GM12878 (cell line): ENCODE measurements around the gene LY6G5C. TPM values are rescaled to one million over a fixed set of nuclear protein-coding genes. Genes with fewer than 3 reads are reported as not detected.

ENCODE experiments used
- ATAC-seq: fragments of 200-7000 bp; cut with Tn5 transposase; 3 replicates; pipeline ENCODE4 v1.9.1; 2020; ENCODE audit warnings: mild to moderate bottlenecking, moderate library complexity
- BruUV-seq: library from RNA; stranded (reverse); fragments of 400-500 nt; replicated peaks from 2 replicates; lab custom pipeline; 2021; lab: Mats Ljungman, UMichigan
- CTCF ChIA-PET: fragments of 300-600 bp; sonication (Branson Sonifier 250); formaldehyde crosslinking; extraction: SDS; loops from one replicate; lab custom pipeline; 2021; ENCODE audit warnings: inconsistent platforms; lab: Yijun Ruan, JAX
- POLR2A ChIA-PET: fragments of 350-600 bp; formaldehyde crosslinking; extraction: SDS; loops from one replicate; lab custom pipeline; 2021; ENCODE audit warnings: inconsistent platforms; lab: Charles Lee
- RAD21 ChIA-PET: fragments of 300-600 bp; sonication (Branson Sonifier 250); formaldehyde crosslinking; loops from one replicate; lab custom pipeline; 2023; ENCODE audit warnings: antibody characterized with exemption; ENCODE audit not compliant: unreplicated experiment; lab: Charles Lee
- SMC1A ChIA-PET: fragments of 300-600 bp; sonication (Branson Sonifier 250); formaldehyde crosslinking; loops from one replicate; lab custom pipeline; 2023; ENCODE audit not compliant: unreplicated experiment, uncharacterized antibody; lab: Charles Lee
- DNase-seq: peaks from one replicate; pipeline ENCODE4 v3.0.0-alpha.2; 2011; ENCODE audit warnings: low read depth, low spot score
- FAIRE-seq: peaks from 3 replicates; lab custom pipeline; 2011; peaks lifted over from hg19 to GRCh38; lab: Jason Lieb, UNC
- H2AFZ ChIP-seq: 2 replicates; pipeline ENCODE4 v1.6.0; 2011; ENCODE audit warnings: low read depth, low read length, control low read depth; ENCODE audit not compliant: control insufficient read depth
- H3K27ac ChIP-seq: 2 replicates; pipeline ENCODE4 v1.5.1; 2011; ENCODE audit warnings: control low read depth; ENCODE audit not compliant: control insufficient read depth, insufficient read depth
- H3K27me3 ChIP-seq, 2 experiments: replicated peaks in 1 of 2; 2 replicates each; pipeline versions ENCODE4 v1.6.0 to v1.6.1; 2011; ENCODE audit warnings: low read length in 1 of 2; ENCODE audit not compliant: control insufficient read depth in 2 of 2, insufficient read depth in 2 of 2
- H3K36me3 ChIP-seq, 2 experiments: 2 replicates each; pipeline ENCODE4 v1.5.1; 2011; ENCODE audit warnings: low read length in 1 of 2; ENCODE audit not compliant: control insufficient read depth in 2 of 2, insufficient read depth in 2 of 2
- H3K4me1 ChIP-seq: 2 replicates; pipeline ENCODE4 v1.6.1; 2011; ENCODE audit warnings: mild to moderate bottlenecking, low read length, moderate library complexity, mixed read lengths; ENCODE audit not compliant: control insufficient read depth, insufficient read depth
- H3K4me2 ChIP-seq: 2 replicates; pipeline ENCODE4 v1.6.0; 2011; ENCODE audit warnings: control low read depth; ENCODE audit not compliant: control insufficient read depth, insufficient read depth
- H3K4me3 ChIP-seq: fragments of 200-600 bp; sonication (generic); 2 replicates; pipeline ENCODE4 v1.5.1; 2016
- H3K79me2 ChIP-seq: 2 replicates; pipeline ENCODE4 v1.6.0; 2011; ENCODE audit warnings: low read length; ENCODE audit not compliant: control insufficient read depth, insufficient read depth
- H3K9ac ChIP-seq: 2 replicates; pipeline ENCODE4 v1.8.0; 2011; ENCODE audit warnings: low read length, control low read depth, mixed read lengths; ENCODE audit not compliant: control insufficient read depth, insufficient read depth
- H3K9me3 ChIP-seq: replicated peaks from 3 replicates; pipeline ENCODE4 v1.5.1; 2011; ENCODE audit warnings: mild to moderate bottlenecking, low read length; ENCODE audit not compliant: control insufficient read depth, insufficient read depth
- H4K20me1 ChIP-seq: 2 replicates; pipeline ENCODE4 v1.6.0; 2011; ENCODE audit not compliant: control insufficient read depth, insufficient read depth
- CEBPB ChIP-seq, 2 experiments: fragments of 150-350 bp in 1 of 2; IDR thresholded peaks; 2 replicates each; pipeline ENCODE4 v1.6.1; 2012 to 2014; ENCODE audit warnings: low read depth in 2 of 2, low read length in 2 of 2, borderline replicate concordance in 1 of 2, inconsistent platforms in 1 of 2
- CHD2 ChIP-seq: IDR thresholded peaks from 2 replicates; pipeline ENCODE4 v1.6.1; 2011; ENCODE audit warnings: low read depth, low read length, improper control_type of control experiment, borderline replicate concordance
- CREM ChIP-seq: IDR thresholded peaks from 2 replicates; pipeline ENCODE4 v1.6.1; 2014; ENCODE audit warnings: antibody characterized with exemption, low read depth
- IKZF1 ChIP-seq: fragments of 450-650 bp; conservative IDR thresholded peaks from 2 replicates; pipeline ENCODE4 v1.6.1; 2017; ENCODE audit warnings: antibody characterized with exemption, mild to moderate bottlenecking
- IRF4 ChIP-seq: IDR thresholded peaks from 2 replicates; pipeline ENCODE4 v1.6.1; 2011; ENCODE audit warnings: low read depth, low read length
- POLR2AphosphoS5 ChIP-seq: IDR thresholded peaks from 2 replicates; pipeline ENCODE4 v1.6.1; 2011; ENCODE audit warnings: mild to moderate bottlenecking, low read length, inconsistent platforms
- RFX5 ChIP-seq: IDR thresholded peaks from 2 replicates; pipeline ENCODE4 v1.6.1; 2011; ENCODE audit warnings: low read depth, low read length, improper control_type of control experiment
- SRF ChIP-seq, 2 experiments: IDR thresholded peaks; 2 replicates each; pipeline ENCODE4 v1.6.1; 2011; ENCODE audit warnings: low read depth in 2 of 2, low read length in 2 of 2, mild to moderate bottlenecking in 1 of 2, moderate library complexity in 1 of 2
- TCF12 ChIP-seq: IDR thresholded peaks from 2 replicates; pipeline ENCODE4 v1.6.1; 2011; ENCODE audit warnings: low read depth, mild to moderate bottlenecking, low read length
- ZNF24 ChIP-seq: fragments of 450-650 bp; IDR thresholded peaks from 2 replicates; pipeline ENCODE4 v1.6.1; 2017; ENCODE audit warnings: antibody characterized with exemption, mild to moderate bottlenecking
- WGBS: methylation state at CpG from one replicate; pipeline ENCODE4 v1.1.6; 2016; ENCODE audit warnings: low lambda C conversion rate; ENCODE audit not compliant: insufficient replicate concordance, insufficient coverage; ENCODE audit errors: missing lambda C conversion rate; 5-methylcytosine and 5-hydroxymethylcytosine counted together
- in situ Hi-C: fragments of 300-500 bp; cut with MboI; formaldehyde crosslinking; loops from 9 replicates; pipeline ENCODE4 v1.14.3; 2018; ENCODE audit warnings: mixed read lengths
- intact Hi-C: fragments of 100-400 bp; cut with micrococcal nuclease; formaldehyde crosslinking; loops from one replicate; pipeline ENCODE4 v1.14.2; 2022; ENCODE audit not compliant: unreplicated experiment
- polyA plus RNA-seq, 11 experiments: library from polyadenylated mRNA; depleted of rRNA in 4 of 11; unstranded in 6 of 11; stranded (reverse) in 5 of 11; fragments of >200 nt; fragmentation: Nextera tagmentation in 4 of 11; fragmentation: Illumina TruSeq in 1 of 11; extraction: Ambion mirVana in 4 of 11; extraction: Trizol in 1 of 11; gene quantifications; 1 replicate in 1 of 11; 2 replicates in 10 of 11; pipeline versions ENCODE4 v1.2.1 to v1.2.3, GENCODE V29; 2011 to 2016; ENCODE audit warnings: inconsistent platforms in 2 of 11, missing spikeins in 2 of 11, low read depth in 1 of 11
- total RNA-seq, 4 experiments: library from RNA; depleted of rRNA in 3 of 4; stranded (reverse); fragments of >200 nt in 3 of 4; fragmentation: Illumina TruSeq in 1 of 4; extraction: Trizol in 1 of 4; gene quantifications; 2 replicates each; pipeline versions ENCODE4 v1.2.1 to v1.2.3, GENCODE V29; 2013 to 2021
- TF ChIP-seq, protein P1 (sequence below): IDR thresholded peaks from 2 replicates; pipeline ENCODE4 v1.6.1; 2011; ENCODE audit warnings: borderline replicate concordance, low read depth, mild to moderate bottlenecking, moderate library complexity, mixed read lengths, low read length; ENCODE audit not compliant: insufficient read depth; ENCODE audit errors: extremely low read length
- TF ChIP-seq, protein P2 (sequence below): fragments of 450-650 bp; IDR thresholded peaks from 2 replicates; pipeline ENCODE4 v1.6.1; 2017; ENCODE audit warnings: mild to moderate bottlenecking
- TF ChIP-seq, protein P3 (sequence below): IDR thresholded peaks from 2 replicates; pipeline ENCODE4 v1.6.1; 2012; ENCODE audit warnings: mild to moderate bottlenecking, low read depth, low read length

Gene LY6G5C
- total and polyA plus RNA-seq, 10 of the 15 experiments (the other 5 are each of a cell fraction or from before 2014, with no cell fraction given), result 0.76 to 6.1 (median 1.7) TPM

DNA sequence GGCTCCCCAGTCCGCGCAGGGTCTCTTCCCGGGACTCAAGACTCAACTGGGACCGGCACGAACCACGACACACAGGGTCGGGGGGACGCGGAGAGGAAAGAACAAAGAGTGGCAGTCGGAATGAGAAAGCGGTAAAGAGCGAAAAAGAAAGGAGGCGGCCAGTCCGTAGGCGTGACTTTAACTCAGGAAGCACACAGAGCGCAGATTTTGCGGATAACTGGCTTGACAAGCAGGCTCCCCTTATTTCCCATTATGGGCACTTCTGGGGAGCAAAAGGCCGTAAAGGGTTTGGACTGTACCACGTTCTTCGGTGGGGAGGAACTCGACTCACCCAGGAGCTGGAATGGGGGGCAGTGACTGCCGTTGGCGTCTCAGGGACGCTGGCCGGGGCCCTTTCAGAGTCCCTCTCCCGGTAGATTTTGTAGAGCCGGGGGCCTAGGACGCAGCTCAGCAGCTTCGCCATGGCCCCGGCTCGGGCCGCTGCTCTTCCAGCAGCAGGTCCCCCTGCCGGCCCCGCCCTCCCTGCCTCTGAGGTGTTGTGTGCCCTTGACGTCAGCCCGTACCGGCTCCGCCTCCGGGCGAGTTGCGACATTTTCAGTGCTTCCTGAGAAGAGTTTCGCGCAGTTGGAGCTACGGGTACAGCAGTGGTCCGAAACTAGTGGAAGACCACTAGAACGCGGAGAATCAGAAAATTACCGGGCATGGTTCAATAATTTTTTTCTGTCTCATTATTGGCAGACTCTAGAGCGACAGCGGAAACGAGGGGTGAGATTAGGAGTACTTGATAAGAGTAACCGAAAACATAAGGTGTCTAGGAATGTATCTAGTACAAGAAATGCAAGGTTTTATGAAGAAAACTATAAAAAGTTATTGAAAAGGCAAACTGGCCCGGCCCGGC, 22.2 kb upstream of the LY6G5C start, which contains the start of gene ABHD16A:
Gene ABHD16A (minus strand): TSS at position 506 of the 898 bp plus-strand sequence. CDS start 43 bp downstream, at position 463.
- SMC1A ChIA-PET, result interaction anchor here (0.6 to 3.1 kb wide), 9 partner anchors 26 to 162 kb away, joined by 3 to 18 read pairs (median 3); partner anchors contain the start of genes CLIC1, DDX39B, HSPA1B and LY6G5B
- Histone ChIP-seq H2AFZ (peak within 1 kb of the TSS; percentile 57), H3K4me1 (peaks cover 9% of the 10 kb centered on the region; the same call in 1 of the 2 replicates), H3K79me2 (peaks cover 17% of the 10 kb centered on the region), H3K4me2 (peak within 1 kb of the TSS; percentile 81), H3K4me3 (peak within 1 kb of the TSS; percentile 96), H3K27me3 (no peaks in the 10 kb centered on the region), H4K20me1 (no peaks in the 10 kb centered on the region), H3K9me3 (no peaks in the 10 kb centered on the region), H3K27ac (peak within 1 kb of the TSS; percentile 91), H3K36me3 (peaks cover 0 to 2% of the 10 kb centered on the region in 2 experiments; a peak in 2 of 4 replicates), H3K9ac (peak within 1 kb of the TSS; percentile 69)
- peak; percentile 96 for ATAC-seq
- in situ Hi-C loops (no loop called here), intact Hi-C loops (loop anchor here (2.0 kb wide), 1 partner anchor 36 kb away; no protein-coding TSS in a partner anchor)
- peak; percentile 95 for FAIRE-seq
- BruUV-seq, result no TSS peak
- RAD21 ChIA-PET, result interaction anchor here (0.7 to 1.7 kb wide), 11 partner anchors 28 to 162 kb away, joined by 3 to 8 read pairs (median 4); partner anchors contain the start of genes CLIC1, MSH5 and NEU1
- POLR2A ChIA-PET, result interaction anchor here (0.6 to 3.2 kb wide), 20 partner anchors 8 to 199 kb away, joined by 3 to 23 read pairs (median 3); partner anchors contain the start of genes CLIC1, DDX39B, EHMT2 and GPANK1
- CTCF ChIA-PET, result interaction anchor here (0.5 to 1.6 kb wide), 11 partner anchors 9 to 220 kb away, joined by 3 to 10 read pairs (median 4); partner anchors contain the start of gene MSH5
- peak; percentile 95 for DNase-seq
- WGBS, result 1% methylated on average over 54 of the region's 54 CpGs
- TF ChIP-seq, protein P1, sequence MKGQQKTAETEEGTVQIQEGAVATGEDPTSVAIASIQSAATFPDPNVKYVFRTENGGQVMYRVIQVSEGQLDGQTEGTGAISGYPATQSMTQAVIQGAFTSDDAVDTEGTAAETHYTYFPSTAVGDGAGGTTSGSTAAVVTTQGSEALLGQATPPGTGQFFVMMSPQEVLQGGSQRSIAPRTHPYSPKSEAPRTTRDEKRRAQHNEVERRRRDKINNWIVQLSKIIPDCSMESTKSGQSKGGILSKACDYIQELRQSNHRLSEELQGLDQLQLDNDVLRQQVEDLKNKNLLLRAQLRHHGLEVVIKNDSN, result no peak
- no peak for TF ChIP-seq TCF12
- 0 out of 2 replicates have a peak, but pooled peaks have one; percentile 5 for TF ChIP-seq IRF4
- peak; percentile 27 to 89; a peak in 3 of 4 replicates for TF ChIP-seq SRF (IDR thresholded peaks at IDR 0.05; ENCODE audit: low read depth in 2 of 2, low read length in 2 of 2)
- TF ChIP-seq, protein P2, sequence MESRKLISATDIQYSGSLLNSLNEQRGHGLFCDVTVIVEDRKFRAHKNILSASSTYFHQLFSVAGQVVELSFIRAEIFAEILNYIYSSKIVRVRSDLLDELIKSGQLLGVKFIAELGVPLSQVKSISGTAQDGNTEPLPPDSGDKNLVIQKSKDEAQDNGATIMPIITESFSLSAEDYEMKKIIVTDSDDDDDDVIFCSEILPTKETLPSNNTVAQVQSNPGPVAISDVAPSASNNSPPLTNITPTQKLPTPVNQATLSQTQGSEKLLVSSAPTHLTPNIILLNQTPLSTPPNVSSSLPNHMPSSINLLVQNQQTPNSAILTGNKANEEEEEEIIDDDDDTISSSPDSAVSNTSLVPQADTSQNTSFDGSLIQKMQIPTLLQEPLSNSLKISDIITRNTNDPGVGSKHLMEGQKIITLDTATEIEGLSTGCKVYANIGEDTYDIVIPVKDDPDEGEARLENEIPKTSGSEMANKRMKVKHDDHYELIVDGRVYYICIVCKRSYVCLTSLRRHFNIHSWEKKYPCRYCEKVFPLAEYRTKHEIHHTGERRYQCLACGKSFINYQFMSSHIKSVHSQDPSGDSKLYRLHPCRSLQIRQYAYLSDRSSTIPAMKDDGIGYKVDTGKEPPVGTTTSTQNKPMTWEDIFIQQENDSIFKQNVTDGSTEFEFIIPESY, result no peak
- TF ChIP-seq ZNF24, result 0 out of 2 replicates have a peak, but pooled peaks have one; percentile 22
- peak; percentile 60 for TF ChIP-seq IKZF1
- peak in 1 of 2 experiments; percentile 94; a peak in 2 of 4 replicates for TF ChIP-seq CEBPB (IDR thresholded peaks at IDR 0.05; ENCODE audit: borderline replicate concordance in 1 of 2, low read depth in 2 of 2, low read length in 2 of 2)
- TF ChIP-seq CHD2, result 0 out of 2 replicates have a peak, but pooled peaks have one; percentile 48
- TF ChIP-seq CREM, result peak; percentile 92
- TF ChIP-seq, protein P3, sequence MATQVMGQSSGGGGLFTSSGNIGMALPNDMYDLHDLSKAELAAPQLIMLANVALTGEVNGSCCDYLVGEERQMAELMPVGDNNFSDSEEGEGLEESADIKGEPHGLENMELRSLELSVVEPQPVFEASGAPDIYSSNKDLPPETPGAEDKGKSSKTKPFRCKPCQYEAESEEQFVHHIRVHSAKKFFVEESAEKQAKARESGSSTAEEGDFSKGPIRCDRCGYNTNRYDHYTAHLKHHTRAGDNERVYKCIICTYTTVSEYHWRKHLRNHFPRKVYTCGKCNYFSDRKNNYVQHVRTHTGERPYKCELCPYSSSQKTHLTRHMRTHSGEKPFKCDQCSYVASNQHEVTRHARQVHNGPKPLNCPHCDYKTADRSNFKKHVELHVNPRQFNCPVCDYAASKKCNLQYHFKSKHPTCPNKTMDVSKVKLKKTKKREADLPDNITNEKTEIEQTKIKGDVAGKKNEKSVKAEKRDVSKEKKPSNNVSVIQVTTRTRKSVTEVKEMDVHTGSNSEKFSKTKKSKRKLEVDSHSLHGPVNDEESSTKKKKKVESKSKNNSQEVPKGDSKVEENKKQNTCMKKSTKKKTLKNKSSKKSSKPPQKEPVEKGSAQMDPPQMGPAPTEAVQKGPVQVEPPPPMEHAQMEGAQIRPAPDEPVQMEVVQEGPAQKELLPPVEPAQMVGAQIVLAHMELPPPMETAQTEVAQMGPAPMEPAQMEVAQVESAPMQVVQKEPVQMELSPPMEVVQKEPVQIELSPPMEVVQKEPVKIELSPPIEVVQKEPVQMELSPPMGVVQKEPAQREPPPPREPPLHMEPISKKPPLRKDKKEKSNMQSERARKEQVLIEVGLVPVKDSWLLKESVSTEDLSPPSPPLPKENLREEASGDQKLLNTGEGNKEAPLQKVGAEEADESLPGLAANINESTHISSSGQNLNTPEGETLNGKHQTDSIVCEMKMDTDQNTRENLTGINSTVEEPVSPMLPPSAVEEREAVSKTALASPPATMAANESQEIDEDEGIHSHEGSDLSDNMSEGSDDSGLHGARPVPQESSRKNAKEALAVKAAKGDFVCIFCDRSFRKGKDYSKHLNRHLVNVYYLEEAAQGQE, result no peak
- no peak for TF ChIP-seq RFX5
- TF ChIP-seq POLR2AphosphoS5, result peak; percentile 82
